ENCODE results near the gene ALDH7A1. TPM values are rescaled to one million over a fixed set of nuclear protein-coding genes. Genes with fewer than 3 reads are reported as not detected.

Gene ALDH7A1
- total and polyA plus RNA-seq, 5 donors from 2014 or later: 0.35 to 3.2 (median 0.94) TPM; not detected in 1

Other genes starting within 250 kb of the ALDH7A1 start
- 16.8 TPM for gene GRAMD2B, start 171.8 kb downstream of the ALDH7A1 start, total RNA-seq
- 10 to 100 TPM in 1 of 4 donors, 1 to 10 TPM in 3; 6.5 to 11.9 (median 7.9) TPM for gene GRAMD2B, start 171.8 kb downstream of the ALDH7A1 start, polyA plus RNA-seq
- gene PHAX, start 5.7 kb upstream of the ALDH7A1 start, total RNA-seq: 27.0 TPM
- gene PHAX, start 5.7 kb upstream of the ALDH7A1 start, polyA plus RNA-seq: 10 to 100 TPM; 66.6 to 83.0 (median 73.7) TPM
- 52.5 TPM for gene LMNB1, start 181.9 kb upstream of the ALDH7A1 start, total RNA-seq
- gene LMNB1, start 181.9 kb upstream of the ALDH7A1 start, polyA plus RNA-seq: 10 to 100 TPM; 11.5 to 21.9 (median 17.3) TPM

All from CD4-positive, CD25-positive, alpha-beta regulatory T cell (primary cell).